Fibroblast of lung (primary cell): Measurements from ENCODE around the gene STK32A.

Source experiments
- CTCF ChIP-seq, 2 donors: IDR thresholded peaks in 1 of 2; conservative IDR thresholded peaks in 1 of 2; 1 replicate in 1 of 2; 2 replicates in 1 of 2; pipeline ENCODE4 v1.5.1; 2011 to 2012; ENCODE audit warnings: low read length in 2 of 2, control low read depth in 1 of 2, inconsistent platforms in 1 of 2, low read depth in 1 of 2, mild to moderate bottlenecking in 1 of 2
- EZH2 ChIP-seq: IDR thresholded peaks from 2 replicates; pipeline ENCODE4 v1.5.1; 2012; ENCODE audit warnings: low read length, control low read depth, mild to moderate bottlenecking; ENCODE audit errors: missing control alignments

GRCh38 chr5:147306351-147306750 is 71.5 kb downstream of the STK32A start:
- TF ChIP-seq CTCF (conservative IDR thresholded peaks at IDR 0.05 in 1 of 2, IDR thresholded peaks at IDR 0.05 in 1 of 2; ENCODE audit: low read depth in 1 of 2, low read length in 2 of 2) (no peak), EZH2 (no peak)
